Neutrophil (primary cell): Measurements from ENCODE around the gene ENTPD6.
"Not testable (repeated sequence)": the region's sequence is repeated elsewhere in the genome, so short reads cannot be mapped to it uniquely, and the experiment has no call there.

ENCODE experiments used
- H3K27ac ChIP-seq: fragments of 200-600 bp; sonication (generic); 2 replicates; pipeline ENCODE4 v1.5.1; 2016; ENCODE audit warnings: mild to moderate bottlenecking, moderate library complexity
- H3K27me3 ChIP-seq: fragments of 200-600 bp; sonication (generic); 2 replicates; pipeline ENCODE4 v1.6.0; 2016; ENCODE audit warnings: mild to moderate bottlenecking
- H3K36me3 ChIP-seq: fragments of 200-600 bp; sonication (generic); 2 replicates; pipeline ENCODE4 v1.5.1; 2017
- H3K4me1 ChIP-seq, 2 experiments: fragments of 200-600 bp in 1 of 2; sonication (generic) in 1 of 2; 1 replicate in 1 of 2; 2 replicates in 1 of 2; pipeline versions ENCODE4 v1.5.1 to v1.6.1; 2013 to 2016; ENCODE audit warnings: low read depth in 1 of 2, low read length in 1 of 2, mild to moderate bottlenecking in 1 of 2, moderate library complexity in 1 of 2; ENCODE audit not compliant: control insufficient read depth in 1 of 2, insufficient read depth in 1 of 2
- H3K4me3 ChIP-seq, 2 experiments: fragments of 200-600 bp in 1 of 2; sonication (generic) in 1 of 2; 1 replicate in 1 of 2; 2 replicates in 1 of 2; pipeline ENCODE4 v1.5.1; 2013 to 2016; ENCODE audit warnings: low read depth in 1 of 2, low read length in 1 of 2, mild to moderate bottlenecking in 1 of 2, moderate library complexity in 1 of 2
- H3K9me3 ChIP-seq: fragments of 200-600 bp; sonication (generic); 2 replicates; pipeline ENCODE4 v1.5.1; 2016
- CTCF ChIP-seq: fragments of 200-600 bp; sonication (generic); IDR thresholded peaks from 2 replicates; pipeline ENCODE4 v1.5.1; 2016; ENCODE audit warnings: antibody characterized with exemption

Gene ENTPD6

GRCh38 chr20:25179439-25180089 is 15.9 kb upstream of the ENTPD6 start:
- H3K36me3 ChIP-seq: no peaks in the 10 kb centered on the region
- no peak overlapping the region for H3K27ac ChIP-seq
- TF ChIP-seq CTCF: no peak
- peaks cover 8% of the 10 kb centered on the region for H3K27me3 ChIP-seq
- H3K9me3 ChIP-seq: no peaks in the 10 kb centered on the region
- H3K4me1 ChIP-seq: no peaks in the 10 kb centered on the region
- H3K4me3 ChIP-seq: no peak overlapping the region

- not testable (repeated sequence) for H3K36me3 ChIP-seq, H3K4me1 ChIP-seq, H3K4me3 ChIP-seq, H3K9me3 ChIP-seq, H3K27ac ChIP-seq
- H3K27me3 ChIP-seq: peaks cover 39% of the 10 kb centered on the region
Observed at GRCh38 chr20:25184391-25184790, 11.1 kb upstream of the ENTPD6 start.

GRCh38 chr20:25187220-25187619 is 8.3 kb upstream of the ENTPD6 start:
- TF ChIP-seq CTCF: no peak
- no peak overlapping the region for H3K27ac ChIP-seq
- H3K4me1 ChIP-seq: no peaks in the 10 kb centered on the region

GRCh38 chr20:25187635-25188034 is 7.9 kb upstream of the ENTPD6 start:
- H3K27me3 ChIP-seq: peaks cover 58% of the 10 kb centered on the region
- H3K4me3 ChIP-seq: no peak overlapping the region
- H3K27ac ChIP-seq: no peak overlapping the region
- no peaks in the 10 kb centered on the region for H3K9me3 ChIP-seq
- no peaks in the 10 kb centered on the region for H3K4me1 ChIP-seq
- TF ChIP-seq CTCF: no peak
- no peaks in the 10 kb centered on the region for H3K36me3 ChIP-seq

More at GRCh38 chr20:25187220-25187619, 8.3 kb upstream of the ENTPD6 start:
- Histone ChIP-seq H3K36me3 (no peaks in the 10 kb centered on the region), H3K4me3 (no peak overlapping the region), H3K9me3 (no peaks in the 10 kb centered on the region), H3K27me3 (peaks cover 58% of the 10 kb centered on the region)

- H3K27ac ChIP-seq: no peak overlapping the region
- no peak for TF ChIP-seq CTCF
- peaks cover 58% of the 10 kb centered on the region for H3K27me3 ChIP-seq
Observed at GRCh38 chr20:25188218-25188617, 7.3 kb upstream of the ENTPD6 start.

GRCh38 chr20:25191051-25191450 is 4.5 kb upstream of the ENTPD6 start:
- Histone ChIP-seq H3K27ac (no peak overlapping the region), H3K27me3 (peaks cover 56% of the 10 kb centered on the region), H3K4me1 (peaks cover 3 to 7% of the 10 kb centered on the region in 2 experiments), H3K9me3 (no peaks in the 10 kb centered on the region), H3K4me3 (no peak overlapping the region), H3K36me3 (no peaks in the 10 kb centered on the region)
- TF ChIP-seq CTCF: no peak

More at GRCh38 chr20:25188218-25188617, 7.3 kb upstream of the ENTPD6 start:
- H3K36me3 ChIP-seq: no peaks in the 10 kb centered on the region
- H3K4me3 ChIP-seq: no peak overlapping the region
- no peaks in the 10 kb centered on the region for H3K4me1 ChIP-seq
- no peaks in the 10 kb centered on the region for H3K9me3 ChIP-seq
